IMR-90 (cell line): Measurements from ENCODE around the gene SPATA12. TPM values are rescaled to one million over a fixed set of nuclear protein-coding genes. Genes with fewer than 3 reads are reported as not detected.

Source experiments
- ATAC-seq: fragments of 200-7000 bp; cut with Tn5 transposase; 2 replicates; pipeline ENCODE4 v1.9.1; 2020; ENCODE audit warnings: low read depth, mild to moderate bottlenecking, moderate library complexity
- BruUV-seq: library from RNA; stranded (reverse); fragments of 400-500 nt; replicated peaks from 2 replicates; lab custom pipeline; 2021; lab: Mats Ljungman, UMichigan
- CTCF ChIA-PET: fragments of 300-600 bp; formaldehyde crosslinking; extraction: SDS; loops from one replicate; lab custom pipeline; 2021; ENCODE audit warnings: antibody characterized with exemption; lab: Yijun Ruan, JAX
- POLR2A ChIA-PET: fragments of 300-600 bp; sonication (Branson Sonifier 250); formaldehyde crosslinking; loops from one replicate; lab custom pipeline; 2022; ENCODE audit warnings: antibody characterized with exemption; ENCODE audit not compliant: unreplicated experiment; lab: Charles Lee
- DNase-seq: peaks from one replicate; pipeline ENCODE4 v3.0.0; 2013
- H2AFZ ChIP-seq: replicated peaks from 2 replicates; pipeline ENCODE3; 2013; ENCODE audit warnings: low read length, mild to moderate bottlenecking; ENCODE audit not compliant: poor library complexity
- H2AK5ac ChIP-seq: 2 replicates; pipeline ENCODE4 v1.6.1; 2013; ENCODE audit warnings: low read depth, low read length, inconsistent platforms
- H2AK9ac ChIP-seq: replicated peaks from 2 replicates; pipeline ENCODE3; 2013; ENCODE audit warnings: mild to moderate bottlenecking, low read depth, low read length, moderate library complexity; ENCODE audit not compliant: poor library complexity
- H2BK120ac ChIP-seq: 2 replicates; pipeline ENCODE4 v1.6.1; 2013; ENCODE audit warnings: low read depth, low read length, inconsistent platforms
- H2BK15ac ChIP-seq: 3 replicates; pipeline ENCODE4 v1.6.1; 2013; ENCODE audit warnings: low read depth, low read length, inconsistent platforms
- H2BK20ac ChIP-seq: 2 replicates; pipeline ENCODE4 v1.6.1; 2013; ENCODE audit warnings: low read depth, mild to moderate bottlenecking, inconsistent platforms, low read length, moderate library complexity
- H2BK5ac ChIP-seq: 2 replicates; pipeline ENCODE4 v1.6.1; 2013; ENCODE audit warnings: mild to moderate bottlenecking, low read depth, low read length, inconsistent platforms; ENCODE audit not compliant: poor library complexity, severe bottlenecking
- H3K14ac ChIP-seq: replicated peaks from 2 replicates; pipeline ENCODE4 v1.6.1; 2013; ENCODE audit warnings: low read depth, low read length, inconsistent platforms
- H3K18ac ChIP-seq: 2 replicates; pipeline ENCODE4 v1.6.1; 2013; ENCODE audit warnings: low read depth, low read length, control low read depth
- H3K23ac ChIP-seq: 2 replicates; pipeline ENCODE4 v1.6.1; 2013; ENCODE audit warnings: low read depth, low read length, inconsistent platforms
- H3K27ac ChIP-seq: 2 replicates; pipeline ENCODE4 v1.5.1; 2013; ENCODE audit warnings: mild to moderate bottlenecking, control low read depth, low read length; ENCODE audit not compliant: insufficient read depth
- H3K27me3 ChIP-seq: 2 replicates; pipeline ENCODE4 v1.6.1; 2013; ENCODE audit warnings: low read length; ENCODE audit not compliant: control insufficient read depth, insufficient read depth
- H3K36me3 ChIP-seq: 2 replicates; pipeline ENCODE4 v1.6.1; 2013; ENCODE audit warnings: low read length, mixed read lengths; ENCODE audit not compliant: control insufficient read depth, insufficient read depth
- H3K4ac ChIP-seq: 2 replicates; pipeline ENCODE4 v1.6.1; 2013; ENCODE audit warnings: low read depth, low read length, inconsistent platforms
- H3K4me1 ChIP-seq: 2 replicates; pipeline ENCODE4 v1.6.1; 2013; ENCODE audit warnings: low read length, mixed read lengths; ENCODE audit not compliant: control insufficient read depth, insufficient read depth
- H3K4me2 ChIP-seq: 2 replicates; pipeline ENCODE4 v1.6.1; 2013; ENCODE audit warnings: low read depth, mild to moderate bottlenecking, control low read depth, low read length, moderate library complexity
- H3K4me3 ChIP-seq: 2 replicates; pipeline ENCODE4 v1.5.1; 2013; ENCODE audit warnings: low read depth, mild to moderate bottlenecking, control low read depth, low read length, moderate library complexity; ENCODE audit not compliant: insufficient read depth
- H3K56ac ChIP-seq: 2 replicates; pipeline ENCODE4 v1.6.1; 2013; ENCODE audit warnings: low read length, inconsistent platforms; ENCODE audit not compliant: insufficient read depth; ENCODE audit errors: extremely low read depth
- H3K79me1 ChIP-seq, 2 experiments: 2 replicates each; pipeline ENCODE4 v1.6.1; 2013; ENCODE audit warnings: low read length in 2 of 2, inconsistent platforms in 1 of 2, low read depth in 1 of 2
- H3K9ac ChIP-seq: 2 replicates; pipeline ENCODE4 v1.6.1; 2013; ENCODE audit warnings: low read depth, low read length, control low read depth
- H3K9me1 ChIP-seq: 2 replicates; pipeline ENCODE4 v1.6.1; 2013; ENCODE audit warnings: low read length, inconsistent platforms; ENCODE audit not compliant: insufficient read depth
- H3K9me3 ChIP-seq: 2 replicates; pipeline ENCODE4 v1.6.1; 2013; ENCODE audit warnings: low read length; ENCODE audit not compliant: control insufficient read depth, insufficient read depth
- H4K20me1 ChIP-seq: 2 replicates; pipeline ENCODE4 v1.6.1; 2013; ENCODE audit warnings: low read length, inconsistent platforms; ENCODE audit not compliant: insufficient read depth
- H4K5ac ChIP-seq: 2 replicates; pipeline ENCODE4 v1.6.1; 2013; ENCODE audit warnings: mild to moderate bottlenecking, low read depth, low read length, control low read depth
- H4K8ac ChIP-seq, 2 experiments: 2 replicates each; pipeline ENCODE4 v1.6.1; 2013; ENCODE audit warnings: low read depth in 2 of 2, low read length in 2 of 2, control low read depth in 1 of 2, inconsistent platforms in 1 of 2
- H4K91ac ChIP-seq: 2 replicates; pipeline ENCODE4 v1.6.1; 2013; ENCODE audit warnings: low read depth, low read length, inconsistent platforms; ENCODE audit not compliant: insufficient read depth
- BHLHE40 ChIP-seq: fragments of 150-350 bp; IDR thresholded peaks from 2 replicates; pipeline ENCODE4 v1.6.1; 2016; ENCODE audit warnings: mild to moderate bottlenecking, low read depth, low read length
- CTCF ChIP-seq: conservative IDR thresholded peaks from 2 replicates; pipeline ENCODE4 v1.5.1; 2012; ENCODE audit warnings: mild to moderate bottlenecking, low read depth, low read length, improper control_type of control experiment
- ELK1 ChIP-seq: fragments of 150-350 bp; IDR thresholded peaks from 2 replicates; pipeline ENCODE4 v1.6.1; 2016; ENCODE audit warnings: low read depth, mild to moderate bottlenecking, low read length, moderate library complexity, borderline replicate concordance
- FOS ChIP-seq: fragments of 150-350 bp; IDR thresholded peaks from 2 replicates; pipeline ENCODE4 v1.6.1; 2016; ENCODE audit warnings: low read depth, low read length
- MAZ ChIP-seq: IDR thresholded peaks from 2 replicates; pipeline ENCODE4 v1.6.1; 2012; ENCODE audit warnings: low read depth, mild to moderate bottlenecking, low read length, improper control_type of control experiment, moderate library complexity, borderline replicate concordance
- RFX5 ChIP-seq: IDR thresholded peaks from 2 replicates; pipeline ENCODE4 v1.8.0; 2012; ENCODE audit warnings: low read depth, mild to moderate bottlenecking, low read length, moderate library complexity
- SMC3 ChIP-seq: fragments of 150-350 bp; IDR thresholded peaks from 2 replicates; pipeline ENCODE4 v1.6.1; 2016; ENCODE audit warnings: low read depth, mild to moderate bottlenecking, antibody characterized with exemption, low read length, moderate library complexity
- USF2 ChIP-seq: fragments of 150-350 bp; IDR thresholded peaks from 2 replicates; pipeline ENCODE4 v1.6.1; 2017; ENCODE audit warnings: mild to moderate bottlenecking, antibody characterized with exemption, low read length, low read depth
- dilution Hi-C: fragments of 300-500 bp; cut with HindIII; formaldehyde crosslinking; loops from one replicate; pipeline ENCODE4 v1.14.3; 2018; ENCODE audit warnings: low sequenced_read_pairs; ENCODE audit not compliant: unreplicated experiment
- in situ Hi-C: fragments of 300-500 bp; cut with MboI; formaldehyde crosslinking; loops from 3 replicates; pipeline ENCODE4 v1.14.3; 2019; ENCODE audit warnings: low sequenced_read_pairs, inconsistent platforms, mixed read lengths
- intact Hi-C: fragments of 100-400 bp; cut with micrococcal nuclease; formaldehyde crosslinking; loops from 2 replicates; pipeline ENCODE4 v1.10.0; 2022
- polyA plus RNA-seq, 3 experiments: library from polyadenylated mRNA; depleted of rRNA; stranded (reverse); fragments of >200 nt; gene quantifications; 2 replicates each; pipeline ENCODE4 v1.2.3, GENCODE V29; 2012; ENCODE audit warnings: low replicate concordance in 1 of 3
- total RNA-seq: library from RNA; depleted of rRNA; stranded (reverse); fragments of >200 nt; gene quantifications from 2 replicates; pipeline ENCODE4 v1.2.3, GENCODE V29; 2012

SPATA12 gene
- total and polyA plus RNA-seq, 2 of the 4 experiments (the other 2 are of a cell fraction) = under 0.01 TPM; not detected in 1

- TF ChIP-seq CTCF (no peak), BHLHE40 (no peak), ELK1 (no peak), RFX5 (no peak), FOS (no peak), MAZ (no peak), SMC3 (no peak), USF2 (no peak)
- DNase-seq (no peak), ATAC-seq (no peak)
- BruUV-seq = no TSS peak
- H3K4me3 ChIP-seq = no peak overlapping the region
- H2AK5ac ChIP-seq = no peak overlapping the region
- H3K14ac ChIP-seq = no peak overlapping the region
- no peak overlapping the region for H4K8ac ChIP-seq
- H4K20me1 ChIP-seq = no peaks in the 10 kb centered on the region
- H3K18ac ChIP-seq = no peak overlapping the region
- H4K5ac ChIP-seq = no peak overlapping the region
- no peak overlapping the region for H2BK120ac ChIP-seq
- H3K4ac ChIP-seq = no peak overlapping the region
- no peak overlapping the region for H4K91ac ChIP-seq
- H3K79me1 ChIP-seq = no peaks in the 10 kb centered on the region
- no peaks in the 10 kb centered on the region for H3K9me3 ChIP-seq
- no peak overlapping the region for H2AK9ac ChIP-seq
- intact Hi-C loops (no loop called here), dilution Hi-C loops (no loop called here), in situ Hi-C loops (no loop called here)
- no peak overlapping the region for H3K4me2 ChIP-seq
- H3K36me3 ChIP-seq = no peaks in the 10 kb centered on the region
- no peak overlapping the region for H3K27ac ChIP-seq
- no peak overlapping the region for H2BK5ac ChIP-seq
- H2BK15ac ChIP-seq = no peak overlapping the region
- no peaks in the 10 kb centered on the region for H3K4me1 ChIP-seq
- no peak overlapping the region for H2AFZ ChIP-seq
- no peak overlapping the region for H3K9ac ChIP-seq
- no peaks in the 10 kb centered on the region; the same call in 1 of the 2 replicates for H3K9me1 ChIP-seq
- H3K23ac ChIP-seq = no peak overlapping the region
- H3K27me3 ChIP-seq = peaks cover 5% of the 10 kb centered on the region
- ChIA-PET CTCF (no interaction called here), POLR2A (no interaction called here)
- H2BK20ac ChIP-seq = no peak overlapping the region
- no peak overlapping the region for H3K56ac ChIP-seq
Observed at GRCh38 chr3:57086201-57086600, 25.7 kb downstream of the SPATA12 start.
